ENCODE results near the gene AFAP1L1. TPM values are rescaled to one million over a fixed set of nuclear protein-coding genes. Genes with fewer than 3 reads are reported as not detected.

AFAP1L1 gene
- total RNA-seq, 2 experiments from 2014 or later = not detected

DNA sequence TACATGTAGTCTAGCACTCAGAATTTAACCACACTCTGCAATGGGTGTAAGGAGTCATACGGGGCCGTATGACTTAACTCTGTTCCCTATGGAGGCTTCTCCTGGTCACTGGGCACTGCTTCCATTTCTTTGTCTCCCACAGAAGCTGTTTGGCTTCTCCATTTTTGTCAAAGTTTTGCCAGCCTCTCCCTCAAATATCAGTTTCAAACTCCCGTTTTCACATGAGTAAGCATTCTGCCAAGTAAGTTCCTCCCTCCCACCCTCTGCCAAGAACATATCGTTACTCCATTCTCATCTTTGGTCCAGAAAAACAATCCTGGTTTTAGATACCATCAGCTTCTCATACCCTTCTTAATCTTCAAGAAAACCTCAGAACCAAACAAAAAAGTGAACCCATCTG, 6.1 kb downstream of the AFAP1L1 start:
- H3K4me1 ChIP-seq (ENCODE audit: insufficient read depth, low read length, poor library complexity, severe bottlenecking) = no peaks in the 10 kb centered on the region
- intact Hi-C loops (cut with micrococcal nuclease; ENCODE audit: unreplicated experiment) = no loop called here
- H3K36me3 ChIP-seq (ENCODE audit: insufficient read depth, low read length) = no peaks in the 10 kb centered on the region
- CTCF ChIA-PET (ENCODE audit: unreplicated experiment) = no interaction called here
- H3K27ac ChIP-seq (ENCODE audit: low read depth, low read length, poor library complexity, severe bottlenecking) = no peak overlapping the region
- BruUV-seq (replicated peaks) = no TSS peak
- no peaks in the 10 kb centered on the region for H3K9me2 ChIP-seq (ENCODE audit: insufficient read depth, low read length)
- no peaks in the 10 kb centered on the region for H3K79me2 ChIP-seq (ENCODE audit: insufficient read depth, low read depth, low read length)
- H2AFZ ChIP-seq (ENCODE audit: low read length) = no peak overlapping the region
- TF ChIP-seq, protein P1, sequence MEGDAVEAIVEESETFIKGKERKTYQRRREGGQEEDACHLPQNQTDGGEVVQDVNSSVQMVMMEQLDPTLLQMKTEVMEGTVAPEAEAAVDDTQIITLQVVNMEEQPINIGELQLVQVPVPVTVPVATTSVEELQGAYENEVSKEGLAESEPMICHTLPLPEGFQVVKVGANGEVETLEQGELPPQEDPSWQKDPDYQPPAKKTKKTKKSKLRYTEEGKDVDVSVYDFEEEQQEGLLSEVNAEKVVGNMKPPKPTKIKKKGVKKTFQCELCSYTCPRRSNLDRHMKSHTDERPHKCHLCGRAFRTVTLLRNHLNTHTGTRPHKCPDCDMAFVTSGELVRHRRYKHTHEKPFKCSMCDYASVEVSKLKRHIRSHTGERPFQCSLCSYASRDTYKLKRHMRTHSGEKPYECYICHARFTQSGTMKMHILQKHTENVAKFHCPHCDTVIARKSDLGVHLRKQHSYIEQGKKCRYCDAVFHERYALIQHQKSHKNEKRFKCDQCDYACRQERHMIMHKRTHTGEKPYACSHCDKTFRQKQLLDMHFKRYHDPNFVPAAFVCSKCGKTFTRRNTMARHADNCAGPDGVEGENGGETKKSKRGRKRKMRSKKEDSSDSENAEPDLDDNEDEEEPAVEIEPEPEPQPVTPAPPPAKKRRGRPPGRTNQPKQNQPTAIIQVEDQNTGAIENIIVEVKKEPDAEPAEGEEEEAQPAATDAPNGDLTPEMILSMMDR (conservative IDR thresholded peaks at IDR 0.05; ENCODE audit: low read length) = no peak
- TF ChIP-seq EZH2phosphoT487 (IDR thresholded peaks at IDR 0.05; ENCODE audit: borderline replicate concordance, low read depth, low read length) = no peak
- H3K4me2 ChIP-seq (ENCODE audit: low read length) = no peak overlapping the region
- DNase-seq (ENCODE audit: low spot score) = no peak
- no peaks in the 10 kb centered on the region for H4K20me1 ChIP-seq (ENCODE audit: insufficient read depth, low read length)
- H3K9me3 ChIP-seq (ENCODE audit: low read length) = no peaks in the 10 kb centered on the region
- H3K4me3 ChIP-seq (ENCODE audit: low read depth, low read length, poor library complexity, severe bottlenecking) = no peak overlapping the region
- POLR2A ChIA-PET = no interaction called here

DNA sequence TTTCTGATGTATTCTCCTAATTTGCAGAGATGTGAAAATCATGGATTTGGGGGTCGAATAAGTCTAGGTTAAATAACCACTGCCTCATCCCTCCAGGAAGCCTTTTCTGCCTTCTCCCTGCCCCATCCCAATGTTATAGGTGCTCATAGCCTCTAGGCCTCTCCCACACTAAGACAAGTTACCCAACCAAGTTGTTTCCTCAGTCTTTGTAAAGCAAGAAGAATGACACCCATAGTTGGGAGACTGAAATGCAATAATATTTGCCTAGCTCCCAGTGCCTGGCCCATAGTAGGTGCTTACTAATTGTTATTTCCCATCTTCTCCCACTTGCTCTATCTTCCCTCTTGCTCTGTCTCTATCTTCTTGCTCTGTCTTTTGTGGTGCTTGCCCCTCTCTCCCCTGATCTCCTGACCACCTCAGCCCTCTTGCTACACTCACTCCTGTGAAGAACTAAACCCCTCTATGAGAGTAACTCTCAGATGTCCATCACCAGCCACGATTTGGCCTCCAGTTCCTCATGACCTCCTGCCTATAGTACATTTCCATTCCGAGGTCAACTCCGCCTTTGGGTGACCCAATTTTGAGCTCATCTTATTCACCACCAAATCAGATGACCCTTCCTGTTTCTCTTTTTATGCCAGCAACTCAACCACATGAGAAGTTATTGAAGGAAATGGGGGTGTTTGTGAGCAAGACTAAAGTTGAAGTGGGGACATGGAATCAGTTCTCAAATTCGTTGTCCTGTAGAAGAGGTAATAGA, 7.0 kb downstream of the AFAP1L1 start:
- Histone ChIP-seq H4K20me1 (ENCODE audit: insufficient read depth, low read length) (no peaks in the 10 kb centered on the region), H3K9me2 (ENCODE audit: insufficient read depth, low read length) (no peaks in the 10 kb centered on the region), H3K9me3 (ENCODE audit: low read length) (no peaks in the 10 kb centered on the region), H3K4me1 (ENCODE audit: insufficient read depth, low read length, poor library complexity, severe bottlenecking) (no peaks in the 10 kb centered on the region), H3K4me2 (ENCODE audit: low read length) (no peak overlapping the region), H3K4me3 (ENCODE audit: low read depth, low read length, poor library complexity, severe bottlenecking) (no peak overlapping the region), H3K27ac (ENCODE audit: low read depth, low read length, poor library complexity, severe bottlenecking) (no peak overlapping the region), H3K36me3 (ENCODE audit: insufficient read depth, low read length) (no peaks in the 10 kb centered on the region), H2AFZ (ENCODE audit: low read length) (no peak overlapping the region), H3K79me2 (ENCODE audit: insufficient read depth, low read depth, low read length) (no peaks in the 10 kb centered on the region)
- CTCF ChIA-PET (ENCODE audit: unreplicated experiment) = interaction anchor here (0.7 kb wide), 1 partner anchor 17 kb away, joined by 3 read pairs; no protein-coding TSS in a partner anchor
- no TSS peak for BruUV-seq (replicated peaks)
- intact Hi-C loops (cut with micrococcal nuclease; ENCODE audit: unreplicated experiment) = no loop called here
- POLR2A ChIA-PET = no interaction called here
- no peak for DNase-seq (ENCODE audit: low spot score)
- no peak for TF ChIP-seq EZH2phosphoT487 (IDR thresholded peaks at IDR 0.05; ENCODE audit: borderline replicate concordance, low read depth, low read length)
- TF ChIP-seq, protein P1 (conservative IDR thresholded peaks at IDR 0.05; ENCODE audit: low read length) = no peak

DNA sequence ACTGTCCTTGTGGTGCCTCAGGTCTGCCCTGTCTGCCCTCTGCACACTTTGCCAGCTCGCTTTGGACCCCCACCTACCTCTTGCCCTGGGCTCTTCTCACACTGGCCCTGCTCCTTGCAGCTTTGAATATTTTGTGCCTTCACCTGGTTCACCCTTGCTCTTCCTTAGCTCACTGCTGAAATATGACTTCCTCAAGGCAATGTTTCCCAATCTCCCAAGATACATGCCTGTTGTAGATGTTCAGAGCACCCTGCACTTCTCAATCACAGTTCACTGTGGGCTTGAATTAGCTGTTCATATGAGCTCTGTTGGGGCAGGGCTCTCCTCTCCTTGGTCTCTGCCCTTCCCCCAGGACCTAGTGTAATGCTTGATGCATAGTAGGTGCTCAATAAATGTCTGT, 8.0 kb downstream of the AFAP1L1 start:
- Histone ChIP-seq H2AFZ (ENCODE audit: low read length) (no peak overlapping the region), H4K20me1 (ENCODE audit: insufficient read depth, low read length) (no peaks in the 10 kb centered on the region), H3K36me3 (ENCODE audit: insufficient read depth, low read length) (no peaks in the 10 kb centered on the region), H3K4me1 (ENCODE audit: insufficient read depth, low read length, poor library complexity, severe bottlenecking) (no peaks in the 10 kb centered on the region), H3K79me2 (ENCODE audit: insufficient read depth, low read depth, low read length) (no peaks in the 10 kb centered on the region), H3K27ac (ENCODE audit: low read depth, low read length, poor library complexity, severe bottlenecking) (no peak overlapping the region), H3K9me2 (ENCODE audit: insufficient read depth, low read length) (no peaks in the 10 kb centered on the region), H3K9me3 (ENCODE audit: low read length) (no peaks in the 10 kb centered on the region), H3K4me2 (ENCODE audit: low read length) (no peak overlapping the region), H3K4me3 (ENCODE audit: low read depth, low read length, poor library complexity, severe bottlenecking) (no peak overlapping the region)
- POLR2A ChIA-PET = interaction anchor here (0.7 to 1.0 kb wide), 2 partner anchors 19 to 48 kb away, joined by 3 to 4 read pairs; no protein-coding TSS in a partner anchor
- intact Hi-C loops (cut with micrococcal nuclease; ENCODE audit: unreplicated experiment) = no loop called here
- no peak for DNase-seq (ENCODE audit: low spot score)
- TF ChIP-seq, protein P1 (conservative IDR thresholded peaks at IDR 0.05; ENCODE audit: low read length) = no peak
- no peak for TF ChIP-seq EZH2phosphoT487 (IDR thresholded peaks at IDR 0.05; ENCODE audit: borderline replicate concordance, low read depth, low read length)
- CTCF ChIA-PET (ENCODE audit: unreplicated experiment) = interaction anchor here (1.0 kb wide), 1 partner anchor 12 kb away, joined by 4 read pairs; no protein-coding TSS in a partner anchor
- no TSS peak for BruUV-seq (replicated peaks)

All from OCI-LY7 (cell line).